ENCODE measurements around the gene ARL17B. TPM values are rescaled to one million over a fixed set of nuclear protein-coding genes. Genes with fewer than 3 reads are reported as not detected.
"Not testable (repeated sequence)": the region's sequence is repeated elsewhere in the genome, so short reads cannot be mapped to it uniquely, and the experiment has no call there.

The ARL17B gene
- total and polyA plus RNA-seq, 2 donors, result 10.6 to 10.7 TPM

DNA sequence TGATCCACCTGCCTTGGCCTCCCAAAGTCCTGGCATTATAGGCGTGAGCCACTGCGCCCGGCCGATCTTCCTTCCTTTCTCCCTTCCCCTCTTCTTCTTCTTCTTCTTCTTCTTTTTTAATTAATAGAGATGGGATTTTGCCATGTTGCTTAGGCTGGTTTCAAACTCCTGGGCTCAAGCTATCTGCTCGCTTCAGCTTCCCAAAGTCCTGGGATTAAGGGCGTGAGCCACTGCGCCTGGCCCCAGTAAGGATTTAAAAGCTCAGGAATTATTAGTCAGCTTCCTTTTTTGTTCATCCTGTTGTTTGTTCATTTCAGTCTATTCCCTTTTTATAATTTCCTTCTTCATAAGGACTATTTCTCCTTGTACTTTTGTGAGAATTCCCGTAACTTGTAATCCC, 99.3 kb downstream of the ARL17B start:
- 98% methylated on average over 8 of the region's 8 CpGs for WGBS
- H3K9me3 ChIP-seq (ENCODE audit: control insufficient read depth in 2 of 2, insufficient read depth in 1 of 2, low read length in 1 of 2), result no peaks in the 10 kb centered on the region
- H3K4me1 ChIP-seq (ENCODE audit: control insufficient read depth in 2 of 2, insufficient read depth in 2 of 2, low read length in 2 of 2), result peaks cover 2 to 11% of the 10 kb centered on the region in 2 donors
- no peak overlapping the region for H3K4me3 ChIP-seq (ENCODE audit: low read length in 2 of 2)
- peaks cover under 1 to 45% of the 10 kb centered on the region in 2 donors for H3K27me3 ChIP-seq (ENCODE audit: control insufficient read depth in 2 of 2, insufficient read depth in 1 of 2, low read length in 1 of 2)
- H3K36me3 ChIP-seq (ENCODE audit: control insufficient read depth in 2 of 2, insufficient read depth in 2 of 2, low read length in 1 of 2), result no peaks in the 10 kb centered on the region
- H3K27ac ChIP-seq (ENCODE audit: low read depth in 1 of 2, low read length in 1 of 2), result no peak overlapping the region
- DNase-seq (ENCODE audit: low read depth in 6 of 9, low spot score in 9 of 9), result no peak

- not testable (repeated sequence) for H3K4me1 ChIP-seq (ENCODE audit: control insufficient read depth in 2 of 2, insufficient read depth in 2 of 2, low read length in 2 of 2); H3K27ac ChIP-seq (ENCODE audit: low read depth in 1 of 2, low read length in 1 of 2); H3K36me3 ChIP-seq (ENCODE audit: control insufficient read depth in 2 of 2, insufficient read depth in 2 of 2, low read length in 1 of 2); DNase-seq (ENCODE audit: low read depth in 6 of 9, low spot score in 9 of 9); H3K9me3 ChIP-seq (ENCODE audit: control insufficient read depth in 2 of 2, insufficient read depth in 1 of 2, low read length in 1 of 2)
- Histone ChIP-seq H3K4me3 (ENCODE audit: low read length in 2 of 2) (peak overlapping the region in 1 of 2 donors; percentile 22), H3K27me3 (ENCODE audit: control insufficient read depth in 2 of 2, insufficient read depth in 1 of 2, low read length in 1 of 2) (peaks cover 0 to 28% of the 10 kb centered on the region in 2 donors)
- WGBS, result 8% methylated on average over 42 of the region's 62 CpGs
Observed at GRCh38 chr17:46259845-46260661, 101.5 kb downstream of the ARL17B start.

DNA sequence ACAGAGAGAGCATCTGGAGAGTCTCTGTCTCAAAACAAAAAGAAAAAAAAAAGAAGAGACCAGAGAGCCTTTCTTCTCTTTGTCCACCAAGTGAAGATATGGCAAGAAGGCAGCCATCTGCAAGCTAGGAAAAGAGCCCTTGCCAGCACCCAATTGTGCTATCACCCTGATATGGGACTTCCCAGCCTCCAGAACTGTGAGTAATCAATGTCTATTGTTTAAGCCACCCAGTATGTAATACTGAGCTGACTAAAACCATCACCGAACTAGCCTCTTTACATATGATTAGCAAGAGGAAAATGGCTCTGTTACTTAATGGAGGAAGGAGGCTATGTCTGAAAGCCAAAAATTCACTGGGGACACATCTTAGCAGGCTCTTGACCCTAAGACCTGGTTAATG, 105.2 kb downstream of the ARL17B start:
- peaks cover 0 to 16% of the 10 kb centered on the region in 2 donors for H3K27me3 ChIP-seq (ENCODE audit: control insufficient read depth in 2 of 2, insufficient read depth in 1 of 2, low read length in 1 of 2)
- H3K9me3 ChIP-seq (ENCODE audit: control insufficient read depth in 2 of 2, insufficient read depth in 1 of 2, low read length in 1 of 2); H3K27ac ChIP-seq (ENCODE audit: low read depth in 1 of 2, low read length in 1 of 2); H3K4me3 ChIP-seq (ENCODE audit: low read length in 2 of 2); H3K4me1 ChIP-seq (ENCODE audit: control insufficient read depth in 2 of 2, insufficient read depth in 2 of 2, low read length in 2 of 2); H3K36me3 ChIP-seq (ENCODE audit: control insufficient read depth in 2 of 2, insufficient read depth in 2 of 2, low read length in 1 of 2); DNase-seq (ENCODE audit: low read depth in 6 of 9, low spot score in 9 of 9): not testable (repeated sequence)
- 97% methylated on average over 1 of the region's 1 CpG for whole genome bisulfite sequencing

GRCh38 chr17:46254215-46254614, 107.4 kb downstream of the ARL17B start:
- not testable (repeated sequence) for DNase-seq (ENCODE audit: low read depth in 6 of 9, low spot score in 9 of 9); H3K4me3 ChIP-seq (ENCODE audit: low read length in 2 of 2); H3K27me3 ChIP-seq (ENCODE audit: control insufficient read depth in 2 of 2, insufficient read depth in 1 of 2, low read length in 1 of 2); H3K27ac ChIP-seq (ENCODE audit: low read depth in 1 of 2, low read length in 1 of 2); H3K36me3 ChIP-seq (ENCODE audit: control insufficient read depth in 2 of 2, insufficient read depth in 2 of 2, low read length in 1 of 2); H3K4me1 ChIP-seq (ENCODE audit: control insufficient read depth in 2 of 2, insufficient read depth in 2 of 2, low read length in 2 of 2); H3K9me3 ChIP-seq (ENCODE audit: control insufficient read depth in 2 of 2, insufficient read depth in 1 of 2, low read length in 1 of 2)
- WGBS, result 98% methylated on average over 5 of the region's 6 CpGs

- H3K36me3 ChIP-seq (ENCODE audit: control insufficient read depth in 2 of 2, insufficient read depth in 2 of 2, low read length in 1 of 2); H3K27me3 ChIP-seq (ENCODE audit: control insufficient read depth in 2 of 2, insufficient read depth in 1 of 2, low read length in 1 of 2); H3K4me3 ChIP-seq (ENCODE audit: low read length in 2 of 2); H3K27ac ChIP-seq (ENCODE audit: low read depth in 1 of 2, low read length in 1 of 2); H3K4me1 ChIP-seq (ENCODE audit: control insufficient read depth in 2 of 2, insufficient read depth in 2 of 2, low read length in 2 of 2); H3K9me3 ChIP-seq (ENCODE audit: control insufficient read depth in 2 of 2, insufficient read depth in 1 of 2, low read length in 1 of 2): not testable (repeated sequence)
- peak in 2 of 9 donors; percentile 47 to 76 for DNase-seq (ENCODE audit: low read depth in 6 of 9, low spot score in 9 of 9)
- 34% methylated on average over 8 of the region's 8 CpGs for WGBS
Observed at GRCh38 chr17:46253722-46254121, 107.8 kb downstream of the ARL17B start.

GRCh38 chr17:46252804-46253203, 108.8 kb downstream of the ARL17B start:
- 97% methylated on average over 22 of the region's 31 CpGs for whole genome bisulfite sequencing
- not testable (repeated sequence) for H3K4me3 ChIP-seq (ENCODE audit: low read length in 2 of 2); H3K36me3 ChIP-seq (ENCODE audit: control insufficient read depth in 2 of 2, insufficient read depth in 2 of 2, low read length in 1 of 2); H3K4me1 ChIP-seq (ENCODE audit: control insufficient read depth in 2 of 2, insufficient read depth in 2 of 2, low read length in 2 of 2); DNase-seq (ENCODE audit: low read depth in 6 of 9, low spot score in 9 of 9); H3K9me3 ChIP-seq (ENCODE audit: control insufficient read depth in 2 of 2, insufficient read depth in 1 of 2, low read length in 1 of 2); H3K27me3 ChIP-seq (ENCODE audit: control insufficient read depth in 2 of 2, insufficient read depth in 1 of 2, low read length in 1 of 2); H3K27ac ChIP-seq (ENCODE audit: low read depth in 1 of 2, low read length in 1 of 2)

GRCh38 chr17:46249153-46249552, 112.4 kb downstream of the ARL17B start:
- not testable (repeated sequence) for H3K9me3 ChIP-seq (ENCODE audit: control insufficient read depth in 2 of 2, insufficient read depth in 1 of 2, low read length in 1 of 2); H3K27ac ChIP-seq (ENCODE audit: low read depth in 1 of 2, low read length in 1 of 2); H3K27me3 ChIP-seq (ENCODE audit: control insufficient read depth in 2 of 2, insufficient read depth in 1 of 2, low read length in 1 of 2); DNase-seq (ENCODE audit: low read depth in 6 of 9, low spot score in 9 of 9); H3K4me3 ChIP-seq (ENCODE audit: low read length in 2 of 2); H3K4me1 ChIP-seq (ENCODE audit: control insufficient read depth in 2 of 2, insufficient read depth in 2 of 2, low read length in 2 of 2); H3K36me3 ChIP-seq (ENCODE audit: control insufficient read depth in 2 of 2, insufficient read depth in 2 of 2, low read length in 1 of 2)
- 96% methylated on average over 3 of the region's 3 CpGs for WGBS

DNA sequence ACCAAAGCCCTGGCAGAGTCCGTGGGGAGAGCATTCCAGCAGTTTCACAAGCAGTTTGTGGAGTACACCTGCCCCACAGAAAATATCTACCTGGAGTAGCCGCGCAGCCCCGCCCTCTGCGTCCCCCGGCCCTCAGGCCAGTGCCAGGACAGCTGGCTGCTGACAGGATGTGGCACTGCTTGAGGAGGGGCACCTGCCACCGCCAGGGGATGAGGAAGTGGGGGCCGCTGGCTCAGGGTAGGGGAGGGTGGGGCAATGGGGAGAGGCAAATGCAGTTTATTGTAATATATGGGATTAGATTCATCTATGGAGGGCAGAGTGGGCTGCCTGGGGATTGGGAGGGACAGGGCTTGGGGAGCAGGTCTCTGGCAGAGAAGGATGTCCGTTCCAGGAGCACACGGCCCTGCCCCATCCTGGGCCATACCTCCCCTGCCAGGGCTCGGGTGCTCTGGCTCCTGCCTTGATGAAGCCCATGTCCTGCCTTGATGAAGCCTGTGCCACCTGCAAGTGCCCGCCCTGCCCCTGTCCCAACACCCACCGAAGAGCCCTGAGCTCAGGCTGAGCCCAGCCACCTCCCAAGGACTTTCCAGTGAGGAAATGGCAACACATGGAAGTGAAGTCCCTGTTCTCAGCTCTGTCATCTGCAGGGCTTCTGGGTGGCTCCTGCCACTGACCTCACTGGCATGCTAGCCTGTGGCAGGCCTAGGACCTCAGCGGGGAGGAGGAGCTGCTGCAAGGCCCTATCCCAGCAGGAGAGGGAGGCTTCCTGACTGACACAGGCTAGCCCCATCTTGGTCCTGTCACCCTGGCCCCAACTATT, 116.4 kb downstream of the ARL17B start:
- not testable (repeated sequence) for DNase-seq (ENCODE audit: low read depth in 6 of 9, low spot score in 9 of 9)
- 83% methylated on average over 4 of the region's 14 CpGs for WGBS

GRCh38 chr17:46244339-46244913, 117.1 kb downstream of the ARL17B start:
- 95% methylated on average over 14 of the region's 27 CpGs for WGBS
- H3K4me1 ChIP-seq (ENCODE audit: control insufficient read depth in 2 of 2, insufficient read depth in 2 of 2, low read length in 2 of 2); DNase-seq (ENCODE audit: low read depth in 6 of 9, low spot score in 9 of 9); H3K4me3 ChIP-seq (ENCODE audit: low read length in 2 of 2); H3K27ac ChIP-seq (ENCODE audit: low read depth in 1 of 2, low read length in 1 of 2); H3K36me3 ChIP-seq (ENCODE audit: control insufficient read depth in 2 of 2, insufficient read depth in 2 of 2, low read length in 1 of 2); H3K9me3 ChIP-seq (ENCODE audit: control insufficient read depth in 2 of 2, insufficient read depth in 1 of 2, low read length in 1 of 2); H3K27me3 ChIP-seq (ENCODE audit: control insufficient read depth in 2 of 2, insufficient read depth in 1 of 2, low read length in 1 of 2): not testable (repeated sequence)

More for the DNA sequence above, 116.4 kb downstream of the ARL17B start:
- not testable (repeated sequence) for H3K36me3 ChIP-seq (ENCODE audit: control insufficient read depth in 2 of 2, insufficient read depth in 2 of 2, low read length in 1 of 2); H3K4me3 ChIP-seq (ENCODE audit: low read length in 2 of 2); H3K27me3 ChIP-seq (ENCODE audit: control insufficient read depth in 2 of 2, insufficient read depth in 1 of 2, low read length in 1 of 2); H3K27ac ChIP-seq (ENCODE audit: low read depth in 1 of 2, low read length in 1 of 2); H3K4me1 ChIP-seq (ENCODE audit: control insufficient read depth in 2 of 2, insufficient read depth in 2 of 2, low read length in 2 of 2); H3K9me3 ChIP-seq (ENCODE audit: control insufficient read depth in 2 of 2, insufficient read depth in 1 of 2, low read length in 1 of 2)
